HFF-Myc (cell line): ENCODE data around the gene EFNA2.
A peak's percentile ranks its signal among the peaks of the same experiment; 100 is the strongest.

Source experiments
- DNase-seq: peaks from one replicate; pipeline ENCODE4 v3.0.0-alpha.2; 2011; ENCODE audit warnings: low read depth; ENCODE audit errors: extremely low read depth
- H3K4me3 ChIP-seq: replicated peaks from 2 replicates; pipeline ENCODE4 v1.5.1; 2011; ENCODE audit warnings: low read depth, mild to moderate bottlenecking, control low read depth, low read length
- TF ChIP-seq, protein P1 (sequence below): IDR thresholded peaks from 2 replicates; pipeline ENCODE4 v1.5.1; 2012; ENCODE audit warnings: mild to moderate bottlenecking, low read depth, low read length, control low read depth; ENCODE audit errors: missing control alignments

EFNA2 gene

GRCh38 chr19:1270854-1271527 lies 14.7 kb upstream of the EFNA2 start:
- peak overlapping the region; percentile 78 for H3K4me3 ChIP-seq
- TF ChIP-seq, protein P1, sequence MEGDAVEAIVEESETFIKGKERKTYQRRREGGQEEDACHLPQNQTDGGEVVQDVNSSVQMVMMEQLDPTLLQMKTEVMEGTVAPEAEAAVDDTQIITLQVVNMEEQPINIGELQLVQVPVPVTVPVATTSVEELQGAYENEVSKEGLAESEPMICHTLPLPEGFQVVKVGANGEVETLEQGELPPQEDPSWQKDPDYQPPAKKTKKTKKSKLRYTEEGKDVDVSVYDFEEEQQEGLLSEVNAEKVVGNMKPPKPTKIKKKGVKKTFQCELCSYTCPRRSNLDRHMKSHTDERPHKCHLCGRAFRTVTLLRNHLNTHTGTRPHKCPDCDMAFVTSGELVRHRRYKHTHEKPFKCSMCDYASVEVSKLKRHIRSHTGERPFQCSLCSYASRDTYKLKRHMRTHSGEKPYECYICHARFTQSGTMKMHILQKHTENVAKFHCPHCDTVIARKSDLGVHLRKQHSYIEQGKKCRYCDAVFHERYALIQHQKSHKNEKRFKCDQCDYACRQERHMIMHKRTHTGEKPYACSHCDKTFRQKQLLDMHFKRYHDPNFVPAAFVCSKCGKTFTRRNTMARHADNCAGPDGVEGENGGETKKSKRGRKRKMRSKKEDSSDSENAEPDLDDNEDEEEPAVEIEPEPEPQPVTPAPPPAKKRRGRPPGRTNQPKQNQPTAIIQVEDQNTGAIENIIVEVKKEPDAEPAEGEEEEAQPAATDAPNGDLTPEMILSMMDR: no peak
- no peak for DNase-seq

GRCh38 chr19:1271528-1272422 lies 13.9 kb upstream of the EFNA2 start:
- H3K4me3 ChIP-seq: peak overlapping the region; percentile 78
- DNase-seq: no peak
- TF ChIP-seq, protein P1: no peak

DNA sequence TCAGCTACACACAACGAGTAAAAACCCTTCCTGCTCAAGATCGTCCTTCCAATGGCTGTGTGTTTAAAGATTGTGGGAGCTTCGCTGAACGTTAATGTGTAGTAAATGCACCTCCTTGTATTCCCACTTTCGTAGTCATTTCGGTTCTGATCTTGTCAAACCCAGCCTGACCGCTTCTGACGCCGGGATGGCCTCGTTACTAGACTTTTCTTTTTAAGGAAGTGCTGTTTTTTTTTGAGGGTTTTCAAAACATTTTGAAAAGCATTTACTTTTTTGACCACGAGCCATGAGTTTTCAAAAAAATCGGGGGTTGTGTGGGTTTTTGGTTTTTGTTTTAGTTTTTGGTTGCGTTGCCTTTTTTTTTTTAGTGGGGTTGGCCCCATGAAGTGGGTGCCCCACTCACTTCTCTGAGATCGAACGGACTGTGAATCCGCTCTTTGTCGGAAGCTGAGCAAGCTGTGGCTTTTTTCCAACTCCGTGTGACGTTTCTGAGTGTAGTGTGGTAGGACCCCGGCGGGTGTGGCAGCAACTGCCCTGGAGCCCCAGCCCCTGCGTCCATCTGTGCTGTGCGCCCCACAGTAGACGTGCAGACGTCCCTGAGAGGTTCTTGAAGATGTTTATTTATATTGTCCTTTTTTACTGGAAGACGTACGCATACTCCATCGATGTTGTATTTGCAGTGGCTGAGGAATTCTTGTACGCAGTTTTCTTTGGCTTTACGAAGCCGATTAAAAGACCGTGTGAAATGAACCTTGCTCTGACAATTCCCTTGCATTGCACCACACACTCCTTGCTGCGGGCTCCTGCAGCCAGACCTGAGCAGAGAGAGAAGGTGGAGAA lies 13.0 kb upstream of the EFNA2 start:
- TF ChIP-seq, protein P1: no peak
- no peak for DNase-seq
- H3K4me3 ChIP-seq: no peak overlapping the region

DNA sequence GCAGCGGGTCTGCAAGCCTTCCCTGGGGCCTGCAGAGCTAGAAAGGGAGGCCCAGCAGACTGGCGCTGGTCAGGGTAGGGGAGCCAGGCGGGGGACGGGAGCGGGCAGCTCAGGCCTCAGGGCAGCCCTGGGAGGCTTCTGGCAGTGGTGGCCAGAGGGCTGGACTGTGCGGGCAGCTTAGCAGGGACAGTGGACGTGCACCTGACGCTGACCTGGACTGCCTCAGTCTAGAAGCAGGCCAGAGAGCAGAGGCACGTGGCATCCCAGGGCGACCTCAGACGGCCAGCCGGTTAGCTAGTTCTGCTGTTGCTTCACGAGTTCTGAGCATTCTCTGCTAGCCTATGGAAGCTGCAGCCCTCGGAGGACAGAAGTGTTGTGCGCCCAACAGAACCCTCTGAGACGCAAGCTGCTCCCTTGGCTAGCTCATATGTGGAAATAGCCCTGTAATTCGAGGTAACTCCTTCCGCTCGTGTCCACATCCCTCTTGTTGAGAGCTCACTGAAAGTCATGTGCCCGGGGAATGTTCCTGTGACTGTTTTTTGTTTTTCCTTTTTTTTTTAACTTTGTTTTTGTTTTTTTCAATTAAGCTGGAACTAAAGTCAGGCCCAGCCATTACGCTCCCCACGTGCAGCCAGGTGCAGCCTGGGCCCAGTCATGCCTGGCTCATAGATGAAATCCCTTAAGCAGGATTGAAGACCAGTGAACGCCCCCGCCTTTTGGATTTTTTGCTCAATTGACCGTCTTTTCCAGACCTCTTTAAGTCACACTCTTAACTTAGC lies 12.2 kb upstream of the EFNA2 start:
- no peak overlapping the region for H3K4me3 ChIP-seq
- TF ChIP-seq, protein P1: no peak
- no peak for DNase-seq

DNA sequence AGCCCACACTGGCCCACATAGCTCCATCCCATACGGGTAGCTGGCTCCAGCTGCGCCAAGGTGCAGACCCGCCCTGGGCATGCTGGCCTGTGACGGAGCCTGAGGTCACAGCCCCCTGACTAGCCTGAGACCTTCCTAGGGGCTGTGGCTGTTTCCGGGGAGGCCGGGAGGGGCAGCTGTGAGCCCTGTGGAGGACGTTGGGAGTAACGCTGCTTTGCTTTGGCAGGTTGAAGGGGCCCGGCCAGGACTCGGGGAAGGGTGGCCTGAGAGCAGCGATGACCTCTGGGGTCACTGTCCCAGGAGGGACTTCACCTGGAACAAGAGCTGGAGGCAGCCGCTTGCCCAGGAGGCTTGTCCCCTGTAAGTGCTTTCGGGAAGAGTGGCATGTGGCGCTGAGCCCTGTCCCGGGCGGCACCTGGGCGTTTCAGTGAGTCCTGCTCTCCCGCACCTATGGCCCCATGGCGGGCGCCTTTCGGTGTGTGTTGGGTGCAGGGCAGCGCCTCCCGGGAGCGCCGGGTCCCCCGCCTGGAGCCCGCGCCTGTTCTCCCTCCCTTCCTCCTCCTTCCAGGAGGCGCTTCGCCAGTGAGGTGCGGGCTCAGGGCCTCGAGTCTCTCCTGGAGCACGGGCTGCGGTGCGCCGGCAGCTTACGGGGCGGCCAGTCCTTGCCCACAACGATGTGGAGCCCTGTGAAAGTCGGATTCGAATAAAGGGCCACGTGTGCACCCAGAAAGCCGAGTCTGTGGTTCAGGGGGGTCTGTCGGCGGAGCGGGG lies 11.4 kb upstream of the EFNA2 start:
- peak overlapping the region; percentile 59 for H3K4me3 ChIP-seq
- TF ChIP-seq, protein P1: no peak
- no peak for DNase-seq
